IPS DF 6.9 (cell line): Measurements from ENCODE around the gene NTM.

ENCODE experiments used
- DNase-seq: peaks from one replicate; pipeline ENCODE4 v3.0.0-alpha.2; 2013; ENCODE audit warnings: low read depth, low spot score
- H3K27ac ChIP-seq: one replicate; pipeline ENCODE4 v1.5.1; 2013; ENCODE audit warnings: low read length, control low read depth
- H3K27me3 ChIP-seq: 2 replicates; pipeline ENCODE4 v1.6.1; 2013; ENCODE audit warnings: mild to moderate bottlenecking, low read length; ENCODE audit not compliant: control insufficient read depth, insufficient read depth
- H3K36me3 ChIP-seq: 2 replicates; pipeline ENCODE4 v1.6.1; 2013; ENCODE audit warnings: low read length; ENCODE audit not compliant: control insufficient read depth, insufficient read depth
- H3K4me1 ChIP-seq: 2 replicates; pipeline ENCODE4 v1.6.1; 2013; ENCODE audit warnings: low read length; ENCODE audit not compliant: control insufficient read depth, insufficient read depth
- H3K4me3 ChIP-seq: 2 replicates; pipeline ENCODE4 v1.5.1; 2013; ENCODE audit warnings: mild to moderate bottlenecking, low read length
- H3K9me3 ChIP-seq: 2 replicates; pipeline ENCODE4 v1.6.1; 2013; ENCODE audit warnings: low read length, inconsistent platforms; ENCODE audit not compliant: control insufficient read depth, insufficient read depth
- WGBS: extraction: QIAGEN DNeasy Blood & Tissue Kit; methylation state at CpG from one replicate; pipeline ENCODE4 v1.1.7; 2013; ENCODE audit warnings: mixed read lengths, missing lambda C conversion rate; ENCODE audit not compliant: insufficient read length, insufficient coverage; 5-methylcytosine and 5-hydroxymethylcytosine counted together

NTM gene

DNA sequence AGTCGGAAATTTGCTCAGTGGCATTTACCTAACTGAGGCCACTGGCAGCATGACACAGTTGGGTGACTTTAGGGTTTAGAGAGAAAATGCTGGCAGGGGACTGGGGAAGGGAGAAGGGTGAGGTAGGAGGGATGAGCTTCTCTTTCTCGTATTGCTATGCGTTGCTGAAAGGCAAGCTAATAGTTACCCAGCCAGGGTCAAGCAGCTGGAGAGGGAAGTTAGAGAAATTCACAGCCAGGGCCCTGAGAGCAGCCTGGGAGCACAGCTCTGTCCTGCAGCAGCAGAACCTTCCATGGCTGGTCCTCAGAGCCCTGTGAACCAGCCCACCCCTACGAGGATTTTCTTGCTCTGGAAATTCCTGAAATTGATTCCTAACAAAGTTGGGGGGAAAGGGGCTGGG, 679.6 kb downstream of the NTM start:
- Histone ChIP-seq H3K27me3 (no peaks in the 10 kb centered on the region), H3K27ac (no peak overlapping the region), H3K4me3 (no peak overlapping the region), H3K4me1 (peaks cover 3% of the 10 kb centered on the region), H3K36me3 (no peaks in the 10 kb centered on the region), H3K9me3 (no peaks in the 10 kb centered on the region)
- DNase-seq: no peak
- no CpG with 5 or more reads among the region's 4 CpGs for WGBS

DNA sequence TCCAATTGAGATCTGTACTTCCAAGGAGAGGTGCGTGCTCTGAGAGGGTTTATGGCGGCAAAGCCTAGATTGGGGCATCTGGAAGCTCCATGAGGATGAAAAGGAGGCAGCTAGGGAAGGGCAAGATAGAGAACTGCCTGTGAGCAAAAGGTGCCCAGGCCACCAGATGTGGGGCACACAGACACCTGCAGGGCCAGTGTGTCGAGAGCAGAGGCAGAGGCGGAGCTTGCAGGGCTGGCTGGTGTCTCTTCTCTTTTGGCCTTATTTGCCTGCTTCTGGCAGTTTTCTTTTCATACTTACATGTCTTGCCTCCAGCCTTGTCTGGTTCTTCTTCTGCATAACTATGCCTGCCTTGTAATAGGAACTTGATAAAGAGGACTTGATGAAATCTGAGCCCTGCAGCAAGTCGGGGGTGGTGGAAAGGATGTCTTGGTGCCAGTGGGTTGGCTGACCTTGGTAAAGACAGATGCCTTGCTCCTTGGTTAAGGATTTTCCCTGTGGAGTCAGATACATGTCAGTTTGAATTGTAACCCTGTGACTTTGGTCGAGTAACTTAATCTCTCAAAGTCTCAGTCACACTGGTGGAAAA, 680.3 kb downstream of the NTM start:
- H3K9me3 ChIP-seq: no peaks in the 10 kb centered on the region
- H3K27ac ChIP-seq: no peak overlapping the region
- H3K36me3 ChIP-seq: no peaks in the 10 kb centered on the region
- no peaks in the 10 kb centered on the region for H3K27me3 ChIP-seq
- H3K4me3 ChIP-seq: no peak overlapping the region
- no peak for DNase-seq
- no CpG with 5 or more reads among the region's 6 CpGs for WGBS
- peaks cover 3% of the 10 kb centered on the region for H3K4me1 ChIP-seq

DNA sequence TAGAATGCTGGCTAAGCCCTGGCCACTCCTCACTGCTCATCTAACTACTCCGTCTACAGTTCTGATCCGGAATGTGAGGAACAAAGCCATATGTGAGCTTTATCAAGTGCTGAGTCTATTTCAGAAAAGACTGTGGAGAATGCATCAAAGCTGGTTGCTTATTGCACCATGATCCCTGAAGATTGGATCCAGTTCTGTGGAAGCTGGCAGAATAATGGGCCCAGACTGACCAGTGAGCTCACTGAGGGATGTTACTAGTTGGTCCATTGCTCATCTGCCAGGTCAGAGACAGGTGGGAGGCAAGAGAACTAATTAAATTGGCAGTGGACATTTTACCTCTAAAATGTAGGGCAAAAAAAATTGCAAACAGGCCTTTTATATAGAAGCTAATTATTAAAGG, 681.3 kb downstream of the NTM start:
- H3K4me1 ChIP-seq: peaks cover 3% of the 10 kb centered on the region
- WGBS: no CpG with 5 or more reads among the region's 2 CpGs
- no peak for DNase-seq
- H3K27ac ChIP-seq: no peak overlapping the region
- H3K9me3 ChIP-seq: no peaks in the 10 kb centered on the region
- H3K27me3 ChIP-seq: no peaks in the 10 kb centered on the region
- H3K36me3 ChIP-seq: no peaks in the 10 kb centered on the region
- no peak overlapping the region for H3K4me3 ChIP-seq

DNA sequence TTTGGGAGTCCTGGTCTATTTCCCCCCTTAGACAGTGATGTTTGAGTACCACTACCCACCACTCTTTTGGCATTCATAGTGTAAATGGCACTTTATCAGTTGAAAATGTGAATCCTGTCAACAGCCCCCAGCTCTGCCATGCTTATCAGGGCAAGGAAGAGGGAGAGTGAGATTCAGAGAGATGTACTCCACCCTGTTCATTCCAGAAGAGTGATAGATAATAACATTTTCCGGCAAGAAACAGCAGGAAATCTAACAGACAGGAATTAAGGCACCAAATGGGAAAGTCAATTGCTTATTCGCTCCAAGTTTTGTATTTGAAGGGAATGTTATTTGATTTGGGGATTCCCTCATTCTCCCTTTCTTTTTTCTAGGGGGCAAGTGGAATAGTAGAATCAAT, 681.9 kb downstream of the NTM start:
- Histone ChIP-seq H3K27me3 (no peaks in the 10 kb centered on the region), H3K36me3 (no peaks in the 10 kb centered on the region), H3K4me3 (no peak overlapping the region), H3K4me1 (peaks cover 3% of the 10 kb centered on the region), H3K27ac (no peak overlapping the region), H3K9me3 (no peaks in the 10 kb centered on the region)
- no CpG with 5 or more reads among the region's 2 CpGs for WGBS
- no peak for DNase-seq

DNA sequence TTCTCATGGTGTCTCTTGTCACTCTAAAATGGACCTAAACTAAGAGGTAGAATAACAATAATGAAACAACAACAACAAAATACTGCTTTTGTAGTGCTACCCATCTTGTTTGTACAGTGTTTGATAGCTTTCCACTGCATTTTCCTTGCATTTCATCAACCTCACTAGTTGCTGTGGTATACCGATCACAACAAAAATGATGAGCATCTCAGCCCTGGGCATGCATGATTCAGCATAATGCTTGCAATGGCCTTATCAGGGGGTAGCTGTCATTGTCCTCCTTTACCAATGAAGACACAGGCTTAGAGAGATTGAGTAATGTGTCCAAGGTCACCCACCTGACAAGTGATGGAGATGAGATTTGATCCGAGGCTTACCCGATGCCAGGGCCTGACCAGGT, 682.5 kb downstream of the NTM start:
- Histone ChIP-seq H3K4me1 (peaks cover 2% of the 10 kb centered on the region), H3K27me3 (no peaks in the 10 kb centered on the region), H3K4me3 (no peak overlapping the region), H3K36me3 (no peaks in the 10 kb centered on the region), H3K9me3 (no peaks in the 10 kb centered on the region), H3K27ac (no peak overlapping the region)
- WGBS: no CpG with 5 or more reads among the region's 3 CpGs
- DNase-seq: no peak

DNA sequence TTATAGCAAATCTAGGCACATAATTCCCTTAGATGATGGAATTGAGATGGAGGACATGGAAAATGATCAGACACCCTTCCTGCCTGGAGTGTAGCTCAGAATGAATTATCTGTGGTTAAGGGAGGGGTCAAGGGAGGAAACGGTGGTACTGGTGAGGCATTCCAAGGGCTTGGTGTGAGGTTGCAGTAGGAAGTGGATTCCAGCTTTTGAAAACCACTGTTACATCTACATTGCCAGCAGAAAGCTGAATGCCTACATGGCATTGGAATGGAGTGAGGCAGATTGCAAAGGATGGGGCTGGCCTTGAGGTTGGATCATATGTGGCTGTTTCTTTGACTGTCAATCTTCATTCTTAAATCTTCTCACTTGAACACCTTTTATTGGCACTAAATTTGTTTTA, 684.4 kb downstream of the NTM start:
- WGBS: no CpG with 5 or more reads among the region's 1 CpG
- H3K4me1 ChIP-seq: peaks cover 2% of the 10 kb centered on the region

DNA sequence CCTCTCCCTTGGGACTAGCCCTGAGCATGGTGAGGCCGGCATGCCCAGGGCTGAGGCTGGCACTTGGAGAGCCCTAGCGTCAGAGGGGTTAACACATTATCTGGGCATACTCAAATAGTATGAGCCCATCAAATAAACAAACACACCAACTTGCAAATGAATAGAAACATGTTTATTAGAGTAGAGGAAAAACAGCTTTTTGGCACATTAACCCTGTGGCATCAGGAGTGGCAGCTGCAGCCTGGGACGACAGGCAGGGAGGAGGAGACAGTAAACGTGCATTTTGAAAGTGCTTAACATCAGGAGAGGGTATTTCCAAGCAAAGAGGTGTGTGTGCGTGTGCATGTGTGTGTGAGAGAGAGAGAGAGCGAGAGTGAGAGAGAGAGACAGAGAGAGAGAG, 684.9 kb downstream of the NTM start:
- no CpG with 5 or more reads among the region's 6 CpGs for WGBS
- no peak overlapping the region for H3K27ac ChIP-seq

More for the DNA sequence above, 684.4 kb downstream of the NTM start:
- H3K9me3 ChIP-seq: no peaks in the 10 kb centered on the region
- no peaks in the 10 kb centered on the region for H3K36me3 ChIP-seq
- H3K27me3 ChIP-seq: no peaks in the 10 kb centered on the region
- no peak overlapping the region for H3K4me3 ChIP-seq
- H3K27ac ChIP-seq: no peak overlapping the region
- no peak for DNase-seq

DNA sequence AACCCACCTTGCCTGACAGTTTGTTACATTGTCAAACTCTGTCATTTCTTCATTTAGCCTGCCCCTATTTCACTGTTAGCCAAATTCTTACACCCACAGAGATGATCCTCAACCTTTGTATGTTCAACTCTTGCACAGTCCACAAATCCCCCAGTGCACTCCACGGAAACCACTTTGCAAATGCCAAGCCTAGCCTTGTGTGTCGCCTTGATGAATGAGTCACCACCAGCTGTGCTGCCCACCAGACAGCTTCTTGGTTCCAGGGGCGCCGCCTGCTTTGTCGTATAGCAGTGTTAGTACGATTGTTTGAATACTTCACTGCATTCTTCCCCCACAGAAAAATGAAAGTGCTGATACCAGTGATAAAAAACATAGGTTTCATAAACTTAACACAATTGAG, 686.3 kb downstream of the NTM start:
- WGBS: no CpG with 5 or more reads among the region's 6 CpGs

More for the DNA sequence above, 684.9 kb downstream of the NTM start:
- no peaks in the 10 kb centered on the region for H3K36me3 ChIP-seq
- no peak for DNase-seq
- no peak overlapping the region for H3K4me3 ChIP-seq
- peaks cover 2% of the 10 kb centered on the region for H3K4me1 ChIP-seq
- no peaks in the 10 kb centered on the region for H3K27me3 ChIP-seq
- H3K9me3 ChIP-seq: no peaks in the 10 kb centered on the region

DNA sequence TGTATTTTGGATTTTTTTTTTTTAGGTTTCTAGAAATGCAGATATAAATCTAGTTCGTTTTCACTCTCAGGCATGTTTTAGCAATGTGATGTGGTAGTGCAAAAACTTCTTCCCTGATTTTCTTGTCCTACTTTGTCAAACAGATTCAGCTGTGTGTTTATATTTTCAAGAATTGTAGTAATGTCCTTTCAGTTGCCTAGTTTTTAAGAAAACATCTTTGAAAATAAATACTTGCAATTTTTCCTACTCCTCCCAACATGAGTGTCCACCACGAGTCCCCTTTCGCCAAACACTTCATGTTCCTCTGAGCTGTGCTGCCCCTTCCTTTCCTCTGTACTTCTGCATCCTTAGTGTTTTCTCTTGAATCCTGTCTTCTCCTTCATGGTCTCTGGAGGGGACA, 686.9 kb downstream of the NTM start:
- DNase-seq: no peak
- H3K4me1 ChIP-seq: no peaks in the 10 kb centered on the region
- H3K36me3 ChIP-seq: no peaks in the 10 kb centered on the region
- H3K27me3 ChIP-seq: no peaks in the 10 kb centered on the region
- H3K4me3 ChIP-seq: no peak overlapping the region
- WGBS: no CpG with 5 or more reads among the region's 3 CpGs
- no peak overlapping the region for H3K27ac ChIP-seq
- H3K9me3 ChIP-seq: no peaks in the 10 kb centered on the region

More for the DNA sequence above, 686.3 kb downstream of the NTM start:
- no peak for DNase-seq
- no peaks in the 10 kb centered on the region for H3K27me3 ChIP-seq
- H3K4me3 ChIP-seq: no peak overlapping the region
- no peaks in the 10 kb centered on the region for H3K36me3 ChIP-seq
- no peaks in the 10 kb centered on the region for H3K9me3 ChIP-seq
- H3K27ac ChIP-seq: no peak overlapping the region
- H3K4me1 ChIP-seq: no peaks in the 10 kb centered on the region

DNA sequence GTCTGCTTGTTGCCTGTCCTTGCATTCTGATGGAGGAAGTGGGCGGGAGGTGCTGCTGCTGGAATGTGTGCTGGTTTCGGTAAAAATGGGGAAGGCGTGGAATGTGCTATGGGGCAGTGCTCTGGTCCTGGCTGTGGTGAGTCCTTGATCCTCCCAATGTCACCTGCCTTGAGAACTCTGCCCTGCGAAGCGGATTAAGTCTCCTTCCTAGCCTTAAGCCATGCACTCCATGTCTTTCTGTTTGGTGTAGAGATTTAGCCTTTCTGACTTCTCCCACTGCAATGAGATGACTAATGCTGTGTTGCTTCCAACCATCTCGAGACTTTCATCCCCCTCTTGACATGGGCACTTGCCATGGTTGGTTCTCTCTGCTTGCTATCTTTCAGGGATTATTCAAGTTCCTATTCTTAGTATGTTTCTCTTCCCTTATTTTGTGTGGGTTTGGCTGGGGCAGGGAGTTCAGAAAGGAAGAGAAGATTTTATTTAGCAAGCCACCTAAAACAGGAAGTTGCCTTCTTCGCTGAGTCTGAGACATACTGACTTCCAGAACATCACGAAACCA, 687.9 kb downstream of the NTM start:
- no peak for DNase-seq
- no peaks in the 10 kb centered on the region for H3K4me1 ChIP-seq

DNA sequence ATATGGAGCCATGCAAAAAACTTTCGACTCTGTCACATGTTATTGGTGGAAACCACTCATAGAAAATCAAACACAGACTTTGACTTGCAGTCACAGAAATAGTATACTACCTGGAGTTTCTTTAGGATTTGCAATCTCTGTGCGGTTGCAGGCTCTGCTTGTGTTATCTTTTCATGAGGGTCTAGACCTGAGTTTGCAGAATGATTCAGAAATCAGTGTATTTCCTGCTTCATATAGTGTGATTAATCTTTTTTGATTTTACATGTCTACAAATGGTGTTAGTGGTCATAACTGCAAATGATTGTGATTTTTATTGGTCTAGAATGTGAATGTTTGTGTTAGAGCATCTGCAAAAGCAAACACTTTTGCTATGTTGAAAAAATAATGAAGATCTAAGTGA, 690.2 kb downstream of the NTM start:
- no CpG with 5 or more reads among the region's 2 CpGs for WGBS
- no peaks in the 10 kb centered on the region for H3K4me1 ChIP-seq

More for the DNA sequence above, 687.9 kb downstream of the NTM start:
- Histone ChIP-seq H3K36me3 (no peaks in the 10 kb centered on the region), H3K4me3 (no peak overlapping the region), H3K27me3 (no peaks in the 10 kb centered on the region), H3K27ac (no peak overlapping the region), H3K9me3 (no peaks in the 10 kb centered on the region)
- WGBS: no CpG with 5 or more reads among the region's 8 CpGs

More for the DNA sequence above, 690.2 kb downstream of the NTM start:
- Histone ChIP-seq H3K36me3 (no peaks in the 10 kb centered on the region), H3K9me3 (no peaks in the 10 kb centered on the region), H3K4me3 (no peak overlapping the region), H3K27ac (no peak overlapping the region), H3K27me3 (no peaks in the 10 kb centered on the region)
- DNase-seq: no peak
